SK-N-MC (cell line): ENCODE results near the gene NCAPD2.

Experiments
- EZH2 ChIP-seq: fragments of 200-600 bp; sonication (generic); IDR thresholded peaks from one replicate; pipeline ENCODE4 v1.6.1; 2017; ENCODE audit warnings: antibody characterized with exemption
- FOXP2 ChIP-seq: optimal IDR thresholded peaks from 2 replicates; pipeline ENCODE3; 2011; ENCODE audit warnings: mild to moderate bottlenecking, moderate library complexity; ENCODE audit not compliant: insufficient read depth; ENCODE audit errors: extremely low read length, control extremely low read depth
- POLR2AphosphoS5 ChIP-seq: IDR thresholded peaks from 2 replicates; pipeline ENCODE4 v1.6.1; 2012; ENCODE audit warnings: mild to moderate bottlenecking, low read depth, low read length, borderline replicate concordance

- TF ChIP-seq EZH2 (no peak), POLR2AphosphoS5 (no peak), FOXP2 (no peak)
These were observed 31.5 kb upstream of the NCAPD2 start for GRCh38 chr12:6462234-6462995.
